PFSK-1 (cell line): ENCODE measurements around the gene ACSF3.

Source experiments
- FOXP2 ChIP-seq: optimal IDR thresholded peaks from 2 replicates; pipeline ENCODE3; 2011; ENCODE audit warnings: borderline replicate concordance, control low read depth, inconsistent platforms; ENCODE audit not compliant: insufficient read depth; ENCODE audit errors: extremely low read length, extremely low read depth
- POLR2AphosphoS5 ChIP-seq: IDR thresholded peaks from 2 replicates; pipeline ENCODE4 v1.6.1; 2012; ENCODE audit warnings: low read depth, mild to moderate bottlenecking, control low read depth, low read length, moderate library complexity
- REST ChIP-seq, 2 experiments: IDR thresholded peaks; 2 replicates each; pipeline versions ENCODE4 v1.6.1 to v1.8.0; 2011 to 2012; ENCODE audit warnings: low read depth in 2 of 2, low read length in 2 of 2, control low read depth in 1 of 2, inconsistent platforms in 1 of 2, mild to moderate bottlenecking in 1 of 2, moderate library complexity in 1 of 2; ENCODE audit not compliant: insufficient read depth in 1 of 2
- SIN3A ChIP-seq: IDR thresholded peaks from 2 replicates; pipeline ENCODE4 v1.6.1; 2012; ENCODE audit warnings: mild to moderate bottlenecking, low read length, moderate library complexity, borderline replicate concordance; ENCODE audit not compliant: insufficient read depth
- TAF1 ChIP-seq: IDR thresholded peaks from 2 replicates; pipeline ENCODE4 v1.6.1; 2012; ENCODE audit warnings: low read length, control low read depth, borderline replicate concordance; ENCODE audit not compliant: insufficient read depth

The ACSF3 gene

GRCh38 chr16:89190150-89190958 is 96.7 kb downstream of the ACSF3 start:
- no peak for TF ChIP-seq REST (IDR thresholded peaks at IDR 0.05; ENCODE audit: insufficient read depth in 1 of 2, low read depth in 2 of 2, low read length in 2 of 2)
- TF ChIP-seq POLR2AphosphoS5, result no peak
- TF ChIP-seq SIN3A, result no peak
- TF ChIP-seq TAF1, result no peak
- TF ChIP-seq FOXP2, result no peak

GRCh38 chr16:89191033-89191900 is 97.6 kb downstream of the ACSF3 start:
- no peak for TF ChIP-seq REST (IDR thresholded peaks at IDR 0.05; ENCODE audit: insufficient read depth in 1 of 2, low read depth in 2 of 2, low read length in 2 of 2)
- no peak for TF ChIP-seq TAF1
- no peak for TF ChIP-seq POLR2AphosphoS5
- TF ChIP-seq FOXP2, result no peak
- TF ChIP-seq SIN3A, result no peak

GRCh38 chr16:89191901-89192185 is 98.2 kb downstream of the ACSF3 start:
- no peak for TF ChIP-seq REST (IDR thresholded peaks at IDR 0.05; ENCODE audit: insufficient read depth in 1 of 2, low read depth in 2 of 2, low read length in 2 of 2)

GRCh38 chr16:89192956-89193575 is 99.4 kb downstream of the ACSF3 start:
- TF ChIP-seq SIN3A (no peak), REST (IDR thresholded peaks at IDR 0.05; ENCODE audit: insufficient read depth in 1 of 2, low read depth in 2 of 2, low read length in 2 of 2) (no peak), TAF1 (no peak), FOXP2 (no peak), POLR2AphosphoS5 (no peak)
